K562 (cell line): Measurements from ENCODE around the gene PTPN14. TPM values are rescaled to one million over a fixed set of nuclear protein-coding genes. Genes with fewer than 3 reads are reported as not detected.

Experiments used
- ATAC-seq: fragments of 200-7000 bp; cut with Tn5 transposase; 3 replicates; pipeline ENCODE4 v1.9.1; 2020; ENCODE audit warnings: moderate library complexity
- BruUV-seq: library from RNA; stranded (reverse); fragments of 400-500 nt; replicated peaks from 2 replicates; lab custom pipeline; 2021; lab: Mats Ljungman, UMichigan
- CTCF ChIA-PET: fragments of 300-600 bp; formaldehyde crosslinking; extraction: SDS; loops from one replicate; lab custom pipeline; 2021; ENCODE audit warnings: low intra/inter-chr PET ratio; lab: Yijun Ruan, JAX
- POLR2A ChIA-PET: fragments of 300-600, 350-650 bp; sonication (Branson Sonifier 250); formaldehyde crosslinking; extraction: SDS; loops from one replicate; lab custom pipeline; 2021; ENCODE audit warnings: antibody characterized with exemption, inconsistent platforms; lab: Yijun Ruan, JAX
- DNase-seq, 4 experiments: peaks; one replicate each; pipeline versions ENCODE4 v3.0.0 to v3.0.0-alpha.2; 2011 to 2018; ENCODE audit warnings: low spot score in 3 of 4, mixed read lengths in 3 of 4; ENCODE audit errors: extremely low read depth in 1 of 4
- FAIRE-seq: peaks from 2 replicates; lab custom pipeline; 2011; peaks lifted over from hg19 to GRCh38; lab: Jason Lieb, UNC
- H2AFZ ChIP-seq: 2 replicates; pipeline ENCODE4 v1.6.0; 2011; ENCODE audit warnings: low read depth, low read length, control low read depth, inconsistent platforms
- H3K27ac ChIP-seq: fragments of 200-600 bp; 3 replicates; pipeline ENCODE4 v1.8.0; 2011; ENCODE audit warnings: low read depth, mild to moderate bottlenecking, control low read depth, inconsistent platforms, low read length, moderate library complexity, mixed read lengths; ENCODE audit errors: extremely low read depth
- H3K27me3 ChIP-seq, 2 experiments: fragments of 300-600 bp in 1 of 2; 2 replicates in 1 of 2; 3 replicates in 1 of 2; pipeline versions ENCODE4 v1.6.0 to v1.8.0; 2011; ENCODE audit warnings: inconsistent platforms in 2 of 2, low read length in 2 of 2, mild to moderate bottlenecking in 1 of 2, mixed read lengths in 1 of 2, moderate library complexity in 1 of 2; ENCODE audit not compliant: control insufficient read depth in 2 of 2, insufficient read depth in 2 of 2
- H3K36me3 ChIP-seq: fragments of 300-600 bp; 3 replicates; pipeline ENCODE4 v1.8.0; 2011; ENCODE audit warnings: mild to moderate bottlenecking, low read length, inconsistent platforms; ENCODE audit not compliant: control insufficient read depth, insufficient read depth
- H3K4me1 ChIP-seq, 2 experiments: fragments of 200-600 bp in 1 of 2; replicated peaks in 1 of 2; 2 replicates in 1 of 2; 3 replicates in 1 of 2; pipeline versions ENCODE4 v1.5.1 to v1.8.0; 2011; ENCODE audit warnings: inconsistent platforms in 2 of 2, low read length in 2 of 2, mild to moderate bottlenecking in 1 of 2, mixed read lengths in 1 of 2, moderate library complexity in 1 of 2; ENCODE audit not compliant: control insufficient read depth in 2 of 2, insufficient read depth in 2 of 2
- H3K4me2 ChIP-seq: 2 replicates; pipeline ENCODE4 v1.6.1; 2011; ENCODE audit warnings: low read length, control low read depth, inconsistent platforms, mixed read lengths; ENCODE audit not compliant: insufficient read depth
- H3K4me3 ChIP-seq: fragments of 200-600 bp; sonication (generic), shearing (Covaris generic); 2 replicates; pipeline ENCODE4 v1.5.1; 2016; ENCODE audit warnings: control low read depth, inconsistent platforms
- H3K79me2 ChIP-seq: fragments of 200-600 bp; 3 replicates; pipeline ENCODE4 v1.8.0; 2011; ENCODE audit warnings: low read length, inconsistent platforms; ENCODE audit not compliant: control insufficient read depth, insufficient read depth
- H3K9ac ChIP-seq, 2 experiments: 2 replicates each; pipeline versions ENCODE4 v1.6.0 to v1.6.1; 2011; ENCODE audit warnings: low read depth in 2 of 2, low read length in 2 of 2, control low read depth in 1 of 2, inconsistent platforms in 1 of 2, mild to moderate bottlenecking in 1 of 2, mixed read lengths in 1 of 2; ENCODE audit not compliant: insufficient read depth in 1 of 2
- H3K9me1 ChIP-seq: one replicate; pipeline ENCODE4 v1.6.0; 2011; ENCODE audit warnings: inconsistent platforms, mild to moderate bottlenecking, low read length, moderate library complexity; ENCODE audit not compliant: control insufficient read depth, insufficient read depth
- H3K9me3 ChIP-seq: replicated peaks from 2 replicates; pipeline ENCODE4 v1.5.1; 2011; ENCODE audit warnings: low read depth, low read length, inconsistent platforms; ENCODE audit not compliant: control insufficient read depth, insufficient read depth
- H4K20me1 ChIP-seq: replicated peaks from 2 replicates; pipeline ENCODE4 v1.6.1; 2011; ENCODE audit warnings: low read length, inconsistent platforms, mixed read lengths; ENCODE audit not compliant: control insufficient read depth, insufficient read depth
- CREB3L1 ChIP-seq: fragments of 450-650 bp; IDR thresholded peaks from 2 replicates; pipeline ENCODE4 v1.6.1; 2014; ENCODE audit warnings: low read depth, mild to moderate bottlenecking, moderate library complexity, borderline replicate concordance
- KDM4B ChIP-seq, 2 experiments: fragments of 450-650 bp in 1 of 2; sonication (generic) in 1 of 2; IDR thresholded peaks; 2 replicates each; pipeline ENCODE4 v1.6.1; 2016 to 2017; ENCODE audit warnings: borderline replicate concordance in 2 of 2, antibody characterized with exemption in 1 of 2, low read depth in 1 of 2, mild to moderate bottlenecking in 1 of 2
- TBL1XR1 ChIP-seq, 2 experiments: IDR thresholded peaks; 2 replicates each; pipeline ENCODE4 v1.6.1; 2012; ENCODE audit warnings: improper control_type of control experiment in 2 of 2, low read length in 2 of 2, mild to moderate bottlenecking in 1 of 2
- ZNF583 ChIP-seq: fragments of 250-450 bp; sonication (Bioruptor Pico); IDR thresholded peaks from 2 replicates; pipeline ENCODE4 v1.4.0; 2020
- WGBS: fragments of 100-300 bp; shearing (Covaris generic); methylation state at CpG from one replicate; pipeline ENCODE4 v1.1.6; 2016; ENCODE audit warnings: low coverage, mixed read lengths; ENCODE audit not compliant: insufficient coverage; ENCODE audit errors: missing lambda C conversion rate; 5-methylcytosine and 5-hydroxymethylcytosine counted together
- in situ Hi-C: fragments of 300-500 bp; cut with MboI; formaldehyde crosslinking; loops from 4 replicates; pipeline ENCODE4 v1.15.0; 2018; ENCODE audit warnings: inconsistent platforms, mixed read lengths
- intact Hi-C: fragments of 100-400 bp; cut with micrococcal nuclease; formaldehyde crosslinking; loops from 2 replicates; pipeline ENCODE4 v1.14.2; 2022
- polyA plus RNA-seq, 8 experiments: library from polyadenylated mRNA; depleted of rRNA in 4 of 8; stranded (reverse) in 5 of 8; unstranded in 3 of 8; fragments of >200 nt; fragmentation: Nextera tagmentation in 2 of 8; fragmentation: Illumina TruSeq in 1 of 8; extraction: Ambion mirVana in 2 of 8; extraction: Trizol in 1 of 8; gene quantifications; 2 replicates each; pipeline versions ENCODE4 v1.2.1 to v1.2.3, GENCODE V29; 2011 to 2014; ENCODE audit warnings: inconsistent platforms in 1 of 8, missing spikeins in 1 of 8
- total RNA-seq, 7 experiments: library from RNA; depleted of rRNA in 6 of 7; stranded (reverse); fragments of >200 nt in 6 of 7; fragmentation: Illumina TruSeq in 2 of 7; extraction: Trizol in 2 of 7; gene quantifications; 2 replicates each; pipeline versions ENCODE4 v1.2.1 to v1.2.3, GENCODE V29; 2011 to 2021; ENCODE audit warnings: low replicate concordance in 1 of 7

The PTPN14 gene
- total and polyA plus RNA-seq, 9 of the 15 experiments (the other 6 are each of a cell fraction or from before 2014, with no cell fraction given) = 0.01 to 0.29 (median 0.04) TPM; not detected in 6

GRCh38 chr1:214588963-214589597 lies 37.7 kb upstream of the PTPN14 start:
- Histone ChIP-seq H3K4me2 (no peak overlapping the region), H3K36me3 (no peaks in the 10 kb centered on the region), H3K79me2 (no peaks in the 10 kb centered on the region), H4K20me1 (no peaks in the 10 kb centered on the region), H3K27ac (no peak overlapping the region), H3K27me3 (peaks cover 2 to 3% of the 10 kb centered on the region in 2 experiments; a peak in 3 of 5 replicates), H3K9me3 (no peaks in the 10 kb centered on the region), H2AFZ (no peak overlapping the region), H3K4me3 (no peak overlapping the region), H3K9ac (no peak overlapping the region), H3K4me1 (no peaks in the 10 kb centered on the region), H3K9me1 (no peaks in the 10 kb centered on the region)
- CTCF ChIA-PET = no interaction called here
- BruUV-seq = no TSS peak
- POLR2A ChIA-PET = no interaction called here
- intact Hi-C loops (loop anchor here (5.0 to 10.0 kb wide), 2 partner anchors 324 to 377 kb away; no protein-coding TSS in a partner anchor), in situ Hi-C loops (loop anchor here (5.0 kb wide), 1 partner anchor 252 kb away; no protein-coding TSS in a partner anchor)
- DNase-seq (no peak), ATAC-seq (no peak), FAIRE-seq (no peak)
- 3% methylated on average over 4 of the region's 4 CpGs for WGBS
- no peak for TF ChIP-seq TBL1XR1 (IDR thresholded peaks at IDR 0.05; ENCODE audit: low read length in 2 of 2)
- no peak for TF ChIP-seq CREB3L1
- TF ChIP-seq KDM4B (IDR thresholded peaks at IDR 0.05; ENCODE audit: borderline replicate concordance in 2 of 2, low read depth in 1 of 2) = no peak
- no peak for TF ChIP-seq ZNF583 (CRISPR knock-in tag)
